Liver (tissue), 9 donors: Measurements from ENCODE around the gene IMPDH2. TPM values are rescaled to one million over a fixed set of nuclear protein-coding genes. Genes with fewer than 3 reads are reported as not detected.

Source experiments
- DNase-seq: peaks from one replicate; pipeline ENCODE4 v3.0.0-alpha.2; 2017; ENCODE audit warnings: low spot score
- H3K27ac ChIP-seq, 2 donors: one replicate each; pipeline ENCODE4 v1.7.0; 2013; ENCODE audit warnings: inconsistent platforms in 2 of 2, low read length in 2 of 2, control low read depth in 1 of 2, low read depth in 1 of 2, mild to moderate bottlenecking in 1 of 2
- H3K27me3 ChIP-seq, 4 donors: one replicate each; pipeline versions ENCODE4 v1.6.1 to v1.7.0; 2013; ENCODE audit warnings: low read length in 3 of 4, inconsistent platforms in 1 of 4, mild to moderate bottlenecking in 1 of 4, moderate library complexity in 1 of 4; ENCODE audit not compliant: control insufficient read depth in 4 of 4, insufficient read depth in 4 of 4
- H3K36me3 ChIP-seq, 4 donors: one replicate each; pipeline versions ENCODE4 v1.6.1 to v1.7.0; 2013; ENCODE audit warnings: low read length in 3 of 4, mild to moderate bottlenecking in 3 of 4, low read depth in 1 of 4, moderate library complexity in 1 of 4; ENCODE audit not compliant: control insufficient read depth in 4 of 4, insufficient read depth in 3 of 4
- H3K4me1 ChIP-seq, 4 donors: one replicate each; pipeline versions ENCODE4 v1.6.1 to v1.7.0; 2013; ENCODE audit warnings: low read length in 3 of 4, mild to moderate bottlenecking in 3 of 4, moderate library complexity in 1 of 4; ENCODE audit not compliant: control insufficient read depth in 4 of 4, insufficient read depth in 4 of 4
- H3K4me3 ChIP-seq, 3 donors: one replicate each; pipeline versions ENCODE4 v1.6.1 to v1.7.0; 2013; ENCODE audit warnings: low read length in 3 of 3, control low read depth in 1 of 3, low read depth in 1 of 3, mild to moderate bottlenecking in 1 of 3
- H3K9ac ChIP-seq, 2 donors: one replicate each; pipeline ENCODE4 v1.7.0; 2013; ENCODE audit warnings: low read length in 2 of 2, mild to moderate bottlenecking in 2 of 2, moderate library complexity in 2 of 2, control low read depth in 1 of 2, low read depth in 1 of 2
- H3K9me3 ChIP-seq, 4 donors: one replicate each; pipeline versions ENCODE4 v1.6.1 to v1.7.0; 2013; ENCODE audit warnings: low read length in 3 of 4; ENCODE audit not compliant: control insufficient read depth in 4 of 4
- ATF3 ChIP-seq: IDR thresholded peaks from 2 replicates; pipeline ENCODE4 v1.6.1; 2016; ENCODE audit warnings: antibody characterized with exemption
- CTCF ChIP-seq: fragments of 150-350 bp; IDR thresholded peaks from 2 replicates; pipeline ENCODE4 v1.5.1; 2017; ENCODE audit warnings: improper control_type of control experiment, low read depth, low read length; ENCODE audit not compliant: missing input control
- EGR1 ChIP-seq, 2 donors: IDR thresholded peaks; 2 replicates each; pipeline ENCODE4 v1.6.1; 2016 to 2018; ENCODE audit warnings: antibody characterized with exemption in 2 of 2, low read depth in 2 of 2
- FOXA1 ChIP-seq: IDR thresholded peaks from 2 replicates; pipeline ENCODE4 v1.6.1; 2016; ENCODE audit warnings: antibody characterized with exemption
- FOXA2 ChIP-seq: IDR thresholded peaks from 2 replicates; pipeline ENCODE4 v1.6.1; 2016; ENCODE audit warnings: antibody characterized with exemption
- GABPA ChIP-seq, 2 donors: IDR thresholded peaks in 1 of 2; conservative IDR thresholded peaks in 1 of 2; 2 replicates each; pipeline ENCODE4 v1.6.1; 2016; ENCODE audit warnings: antibody characterized with exemption in 2 of 2, mild to moderate bottlenecking in 1 of 2, moderate library complexity in 1 of 2
- HNF4A ChIP-seq, 2 donors: conservative IDR thresholded peaks; 2 replicates each; pipeline ENCODE4 v1.6.1; 2016; ENCODE audit warnings: antibody characterized with exemption in 2 of 2, mild to moderate bottlenecking in 2 of 2
- HNF4G ChIP-seq: IDR thresholded peaks from 2 replicates; pipeline ENCODE4 v1.6.1; 2016; ENCODE audit warnings: antibody characterized with exemption
- JUND ChIP-seq, 2 donors: IDR thresholded peaks; 2 replicates each; pipeline ENCODE4 v1.6.1; 2016; ENCODE audit warnings: antibody characterized with exemption in 2 of 2
- MAX ChIP-seq: IDR thresholded peaks from 2 replicates; pipeline ENCODE4 v1.6.1; 2016; ENCODE audit warnings: antibody characterized with exemption
- NR2F2 ChIP-seq: IDR thresholded peaks from 2 replicates; pipeline ENCODE4 v1.6.1; 2016; ENCODE audit warnings: antibody characterized with exemption
- RAD21 ChIP-seq, 2 donors: IDR thresholded peaks; 2 replicates each; pipeline ENCODE4 v1.6.1; 2016; ENCODE audit warnings: antibody characterized with exemption in 2 of 2, mild to moderate bottlenecking in 2 of 2
- REST ChIP-seq: IDR thresholded peaks from 2 replicates; pipeline ENCODE4 v1.6.1; 2016; ENCODE audit warnings: antibody characterized with exemption, mild to moderate bottlenecking
- RXRA ChIP-seq, 2 donors: IDR thresholded peaks; 2 replicates each; pipeline ENCODE4 v1.6.1; 2017 to 2018; ENCODE audit warnings: antibody characterized with exemption in 2 of 2, mild to moderate bottlenecking in 1 of 2
- SP1 ChIP-seq: IDR thresholded peaks from 2 replicates; pipeline ENCODE4 v1.6.1; 2018; ENCODE audit warnings: antibody characterized with exemption, mild to moderate bottlenecking
- TAF1 ChIP-seq: conservative IDR thresholded peaks from 2 replicates; pipeline ENCODE4 v1.6.1; 2016; ENCODE audit warnings: antibody characterized with exemption, mild to moderate bottlenecking
- YY1 ChIP-seq: IDR thresholded peaks from 2 replicates; pipeline ENCODE4 v1.6.1; 2016; ENCODE audit warnings: antibody characterized with exemption, mild to moderate bottlenecking
- ZBTB33 ChIP-seq: IDR thresholded peaks from 2 replicates; pipeline ENCODE4 v1.6.1; 2016; ENCODE audit warnings: antibody characterized with exemption
- WGBS: extraction: QIAGEN DNeasy Blood & Tissue Kit; methylation state at CpG from one replicate; pipeline ENCODE4 v1.1.7; 2013; 5-methylcytosine and 5-hydroxymethylcytosine counted together
- polyA plus RNA-seq, 2 donors: library from polyadenylated mRNA; stranded (reverse) in 1 of 2; unstranded in 1 of 2; fragments of 200-250 nt in 1 of 2; fragments of >200 nt in 1 of 2; fragmentation: Nextera tagmentation in 1 of 2; extraction: Ambion mirVana in 1 of 2; gene quantifications; one replicate each; pipeline versions ENCODE4 v1.2.1 to v1.2.3, GENCODE V29; 2013 to 2015
- total RNA-seq, 2 donors: library from RNA; depleted of rRNA; stranded (reverse); fragments of >200 nt; gene quantifications; one replicate each; pipeline ENCODE4 v1.2.3, GENCODE V29; 2014
- donor health status: healthy.
- donor health status: healthy.
- donor health status: healthy.
- donor health status: healthy.
- donor health status: healthy.

IMPDH2 gene
- total and polyA plus RNA-seq, 4 donors, result 20.9 to 182 (median 39.7) TPM

- Histone ChIP-seq H3K9ac (no peak overlapping the region), H3K27ac (no peak overlapping the region), H3K4me1 (peaks cover 0 to 5% (median 0%) of the 10 kb centered on the region in 4 donors), H3K4me3 (no peak overlapping the region), H3K9me3 (no peaks in the 10 kb centered on the region), H3K27me3 (no peaks in the 10 kb centered on the region), H3K36me3 (peaks cover 15 to 53% (median 35%) of the 10 kb centered on the region in 4 donors)
- WGBS, result 94% methylated on average over 4 of the region's 4 CpGs
- TF ChIP-seq REST, result no peak
- no peak for TF ChIP-seq RXRA (IDR thresholded peaks at IDR 0.05)
- TF ChIP-seq CTCF, result no peak
- no peak for TF ChIP-seq YY1
- no peak for TF ChIP-seq ZBTB33
- TF ChIP-seq NR2F2, result no peak
- TF ChIP-seq GABPA (IDR thresholded peaks at IDR 0.05 in 1 of 2, conservative IDR thresholded peaks at IDR 0.05 in 1 of 2), result no peak
- TF ChIP-seq EGR1 (IDR thresholded peaks at IDR 0.05; ENCODE audit: low read depth in 2 of 2), result no peak
- TF ChIP-seq FOXA1, result no peak
- no peak for TF ChIP-seq HNF4A (conservative IDR thresholded peaks at IDR 0.05)
- TF ChIP-seq HNF4G, result no peak
- no peak for TF ChIP-seq SP1
- no peak for TF ChIP-seq JUND (IDR thresholded peaks at IDR 0.05)
- no peak for TF ChIP-seq MAX
- TF ChIP-seq ATF3, result no peak
- no peak for TF ChIP-seq TAF1
- TF ChIP-seq RAD21 (IDR thresholded peaks at IDR 0.05), result no peak
- no peak for TF ChIP-seq FOXA2
- DNase-seq, result no peak
Measured at GRCh38 chr3:49076646-49077045, 47.4 kb upstream of the IMPDH2 start.
